Lower leg skin (tissue), 4 donors: Measurements from ENCODE around the gene TSPYL2. TPM values are rescaled to one million over a fixed set of nuclear protein-coding genes. Genes with fewer than 3 reads are reported as not detected.

ENCODE experiments used
- DNase-seq, 2 donors: peaks; one replicate each; pipeline ENCODE4 v3.0.0-alpha.2; 2019; ENCODE audit warnings: low spot score in 2 of 2
- H3K4me3 ChIP-seq: fragments of 200-600 bp; sonication (generic); 2 replicates; pipeline ENCODE4 v1.5.1; 2017; ENCODE audit warnings: mild to moderate bottlenecking, low read depth; ENCODE audit not compliant: poor library complexity, severe bottlenecking
- CTCF ChIP-seq, 3 donors: fragments of 450-650 bp; IDR thresholded peaks; one replicate each; pipeline ENCODE4 v1.5.1; 2016; ENCODE audit warnings: antibody characterized with exemption in 3 of 3, mild to moderate bottlenecking in 3 of 3, moderate library complexity in 2 of 3
- POLR2A ChIP-seq, 2 donors: fragments of 450-650 bp; IDR thresholded peaks; one replicate each; pipeline ENCODE4 v1.6.1; 2016 to 2017; ENCODE audit warnings: antibody characterized with exemption in 2 of 2, mild to moderate bottlenecking in 1 of 2, moderate library complexity in 1 of 2
- WGBS, 2 donors: methylation state at CpG; one replicate each; pipeline ENCODE4 v1.1.5; 2018; 5-methylcytosine and 5-hydroxymethylcytosine counted together
- intact Hi-C: fragments of 100-400 bp; cut with DNase I; formaldehyde crosslinking; loops from one replicate; pipeline ENCODE4 v1.15.0; 2023; ENCODE audit warnings: low total_unique reads
- total RNA-seq, 4 donors: library from RNA; depleted of rRNA; stranded (reverse); fragments of >200 nt; gene quantifications; one replicate each; pipeline ENCODE4 v1.1.0, GENCODE V29; 2016

The TSPYL2 gene
- total RNA-seq, 4 donors from 2014 or later = 23.4 to 52.1 (median 36.5) TPM

GRCh38 chrX:53093177-53093655, 11.0 kb downstream of the TSPYL2 start:
- H3K4me3 ChIP-seq = no peak overlapping the region
- DNase-seq = peak; percentile 60 to 96
- intact Hi-C loops = no loop called here
- WGBS, 2 donors = 0 to 23% methylated on average over 16 of the region's 16 CpGs
- no peak for TF ChIP-seq POLR2A (IDR thresholded peaks at IDR 0.05)
- no peak for TF ChIP-seq CTCF (IDR thresholded peaks at IDR 0.05)

- intact Hi-C loops = no loop called here
- peak within 1 kb of the TSS; percentile 20 for H3K4me3 ChIP-seq
- 0 to 41% methylated on average over 15 to 59 of the region's 67 CpGs for WGBS, 2 donors
- TF ChIP-seq CTCF (IDR thresholded peaks at IDR 0.05) (no peak), POLR2A (IDR thresholded peaks at IDR 0.05) (no peak)
- peak; percentile 87 to 96 for DNase-seq
These were observed 11.8 kb downstream of the TSPYL2 start, which contains the start of gene KANTR for GRCh38 chrX:53093748-53094581. KANTR (plus strand) TSS chrX:53094142; CDS start chrX:53124273, 30,131 bp downstream.

- H3K4me3 ChIP-seq = peak overlapping the region; percentile 20
- DNase-seq = no peak
- 1 to 54% methylated on average over 5 of the region's 5 CpGs for WGBS, 2 donors
- intact Hi-C loops = no loop called here
- TF ChIP-seq POLR2A (IDR thresholded peaks at IDR 0.05) (no peak), CTCF (IDR thresholded peaks at IDR 0.05) (no peak)
These were observed 12.4 kb downstream of the TSPYL2 start for GRCh38 chrX:53094582-53094905.

GRCh38 chrX:53095796-53096195, 13.6 kb downstream of the TSPYL2 start:
- no peak for DNase-seq
- TF ChIP-seq CTCF (IDR thresholded peaks at IDR 0.05) (no peak), POLR2A (IDR thresholded peaks at IDR 0.05) (no peak)
- 75 to 78% methylated on average over 3 of the region's 3 CpGs for WGBS, 2 donors
- intact Hi-C loops = no loop called here
- no peak overlapping the region for H3K4me3 ChIP-seq

GRCh38 chrX:53114864-53115549, 32.8 kb downstream of the TSPYL2 start:
- intact Hi-C loops = no loop called here
- DNase-seq = no peak
- no peak overlapping the region for H3K4me3 ChIP-seq
- no peak for TF ChIP-seq CTCF (IDR thresholded peaks at IDR 0.05)
- 89 to 100% methylated on average over 5 of the region's 6 CpGs for WGBS, 2 donors
